GM21786 (cell line): Measurements from ENCODE around the gene RAB1A.

Source experiments
- ATAC-seq: cut with Tn5 transposase; IDR thresholded peaks from one replicate; pipeline ENCODE4 v1.9.1; 2021; ENCODE audit not compliant: unreplicated experiment

RAB1A gene

DNA sequence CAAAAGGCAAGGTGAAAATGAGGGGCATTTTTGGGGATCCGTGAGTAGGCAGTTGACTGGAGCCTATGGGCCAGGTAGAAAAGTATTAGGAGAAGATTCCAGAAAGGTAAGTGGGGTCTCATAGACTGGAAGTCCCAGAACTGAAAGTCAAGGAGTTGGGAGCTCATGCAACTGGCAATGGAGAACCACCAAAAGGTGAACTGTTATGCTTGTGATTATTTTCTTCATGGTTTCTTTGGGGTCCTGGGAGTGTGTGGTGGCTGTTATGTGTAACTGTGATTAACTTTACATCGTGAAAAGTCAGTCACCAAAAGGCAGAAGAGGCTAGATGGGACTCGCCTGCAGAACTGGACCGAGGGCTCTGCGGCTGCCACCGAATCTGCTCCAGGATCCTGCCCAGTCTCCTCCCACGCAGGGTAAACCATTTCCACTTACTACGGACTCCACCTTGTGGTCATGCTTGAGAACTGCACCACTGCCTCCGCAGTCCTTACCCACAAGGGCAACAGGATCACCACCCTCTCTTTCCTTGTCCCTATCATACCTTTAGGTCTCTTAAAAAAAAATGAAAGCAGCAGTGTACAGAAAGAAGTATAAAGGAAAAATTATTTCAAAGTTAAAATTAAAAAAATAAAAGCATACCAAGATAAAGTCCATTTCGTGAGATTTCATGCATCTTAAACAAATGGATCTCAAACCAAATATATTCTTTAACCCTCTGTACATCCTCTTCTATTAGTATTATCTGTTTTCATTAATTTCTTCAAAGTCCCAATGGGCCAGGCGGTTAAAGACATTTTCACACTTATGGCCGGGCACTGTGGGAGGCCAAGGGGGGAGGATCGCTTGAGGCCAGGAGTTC lies 89.3 kb downstream of the RAB1A start:
- peak; percentile 80 for ATAC-seq

- ATAC-seq, result no peak
These were observed 90.3 kb downstream of the RAB1A start for GRCh38 chr2:65039640-65040039.

GRCh38 chr2:65037178-65037577 lies 92.7 kb downstream of the RAB1A start:
- ATAC-seq, result no peak
